ENCODE data around the gene KCNQ2. TPM values are rescaled to one million over a fixed set of nuclear protein-coding genes. Genes with fewer than 3 reads are reported as not detected.

The KCNQ2 gene
- total and polyA plus RNA-seq, 12 donors = 0.69 to 81.6 (median 10.3) TPM; not detected in 3

DNA sequence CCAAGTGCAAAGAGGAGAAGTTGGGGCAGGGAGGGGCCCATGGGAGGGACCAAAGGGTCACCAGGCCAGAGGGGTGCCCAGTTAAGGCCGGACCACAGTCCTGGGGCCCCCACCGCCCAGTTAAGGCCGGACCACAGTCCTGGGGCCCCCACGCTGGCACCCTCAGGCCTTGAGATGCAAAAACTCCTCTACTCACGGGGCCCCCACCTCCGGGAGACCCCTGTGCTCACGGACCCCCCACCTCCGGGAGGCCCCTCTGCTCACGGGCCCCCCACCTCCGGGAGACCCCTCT is 16.9 kb downstream of the KCNQ2 start:
- Histone ChIP-seq H3K4me1 (replicated peaks in 1 of 2) (no peaks in the 10 kb centered on the region), H3K9me3 (replicated peaks in 1 of 3) (no peaks in the 10 kb centered on the region), H3K4me3 (no peak overlapping the region), H3K27me3 (peaks cover 17% of the 10 kb centered on the region), H3K36me3 (replicated peaks in 1 of 2) (no peaks in the 10 kb centered on the region), H3K27ac (peak overlapping the region in 1 of 5 donors; percentile 74)
- intact Hi-C loops (cut with DNase I) = no loop called here
- 47 to 60% (median 59%) methylated on average over 1 to 10 of the region's 10 CpGs; no CpG with 5 or more reads in 1 of the 4 donors for whole genome bisulfite sequencing, 4 donors
- TF ChIP-seq, protein P1, sequence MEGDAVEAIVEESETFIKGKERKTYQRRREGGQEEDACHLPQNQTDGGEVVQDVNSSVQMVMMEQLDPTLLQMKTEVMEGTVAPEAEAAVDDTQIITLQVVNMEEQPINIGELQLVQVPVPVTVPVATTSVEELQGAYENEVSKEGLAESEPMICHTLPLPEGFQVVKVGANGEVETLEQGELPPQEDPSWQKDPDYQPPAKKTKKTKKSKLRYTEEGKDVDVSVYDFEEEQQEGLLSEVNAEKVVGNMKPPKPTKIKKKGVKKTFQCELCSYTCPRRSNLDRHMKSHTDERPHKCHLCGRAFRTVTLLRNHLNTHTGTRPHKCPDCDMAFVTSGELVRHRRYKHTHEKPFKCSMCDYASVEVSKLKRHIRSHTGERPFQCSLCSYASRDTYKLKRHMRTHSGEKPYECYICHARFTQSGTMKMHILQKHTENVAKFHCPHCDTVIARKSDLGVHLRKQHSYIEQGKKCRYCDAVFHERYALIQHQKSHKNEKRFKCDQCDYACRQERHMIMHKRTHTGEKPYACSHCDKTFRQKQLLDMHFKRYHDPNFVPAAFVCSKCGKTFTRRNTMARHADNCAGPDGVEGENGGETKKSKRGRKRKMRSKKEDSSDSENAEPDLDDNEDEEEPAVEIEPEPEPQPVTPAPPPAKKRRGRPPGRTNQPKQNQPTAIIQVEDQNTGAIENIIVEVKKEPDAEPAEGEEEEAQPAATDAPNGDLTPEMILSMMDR (IDR thresholded peaks at IDR 0.05) = no peak
- no peak for TF ChIP-seq POLR2A (IDR thresholded peaks at IDR 0.05)
- DNase-seq = no peak

DNA sequence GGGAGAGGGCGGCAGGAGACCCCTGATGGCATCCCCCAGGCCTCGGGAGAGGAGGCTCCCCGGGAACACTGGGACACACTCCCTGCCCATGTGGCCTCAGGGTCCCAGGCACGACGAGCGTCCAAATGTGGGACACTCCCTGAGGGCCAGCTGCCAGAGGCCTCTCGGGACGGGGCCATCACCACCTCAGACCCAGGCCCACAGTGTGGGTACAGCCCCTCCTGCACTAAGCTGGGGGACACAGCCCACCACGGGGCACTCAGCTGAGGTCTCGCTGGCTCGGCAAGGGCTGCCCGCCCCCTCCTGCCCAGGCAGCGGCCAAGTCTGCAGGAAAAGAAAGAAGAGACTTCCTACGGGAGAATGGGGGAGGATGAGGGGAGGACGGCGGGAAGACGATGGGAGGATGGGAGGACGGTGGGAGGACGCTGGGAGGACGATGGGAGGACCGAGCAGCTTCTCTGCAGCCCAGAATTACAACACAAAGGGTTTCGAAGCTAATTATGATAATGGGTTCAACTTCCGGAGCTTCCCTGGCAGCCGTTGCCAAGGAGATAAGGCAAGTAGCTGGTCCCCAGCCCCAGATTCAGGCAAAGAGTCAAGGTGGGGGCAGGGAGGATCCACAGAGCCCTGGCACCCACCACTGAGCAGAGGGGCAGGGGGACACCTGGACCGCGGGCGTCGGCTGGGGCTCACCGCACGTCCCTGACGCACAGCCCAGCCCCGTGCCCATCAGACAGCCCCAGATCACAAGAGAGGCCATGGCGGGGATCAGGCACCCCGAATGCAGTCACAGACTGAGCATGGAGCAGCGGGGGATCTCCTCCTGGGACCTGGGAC is 17.5 kb downstream of the KCNQ2 start:
- Histone ChIP-seq H3K9me3 (replicated peaks in 1 of 3) (no peaks in the 10 kb centered on the region), H3K36me3 (replicated peaks in 1 of 2) (no peaks in the 10 kb centered on the region), H3K27ac (peak overlapping the region in 1 of 5 donors; percentile 74), H3K4me1 (replicated peaks in 1 of 2) (no peaks in the 10 kb centered on the region), H3K4me3 (no peak overlapping the region), H3K27me3 (peaks cover 15% of the 10 kb centered on the region)
- intact Hi-C loops (cut with DNase I) = no loop called here
- TF ChIP-seq, protein P1 (IDR thresholded peaks at IDR 0.05) = no peak
- TF ChIP-seq POLR2A (IDR thresholded peaks at IDR 0.05) = no peak
- 22 to 38% (median 31%) methylated on average over 19 to 35 of the region's 35 CpGs for WGBS, 4 donors
- no peak for DNase-seq

DNA sequence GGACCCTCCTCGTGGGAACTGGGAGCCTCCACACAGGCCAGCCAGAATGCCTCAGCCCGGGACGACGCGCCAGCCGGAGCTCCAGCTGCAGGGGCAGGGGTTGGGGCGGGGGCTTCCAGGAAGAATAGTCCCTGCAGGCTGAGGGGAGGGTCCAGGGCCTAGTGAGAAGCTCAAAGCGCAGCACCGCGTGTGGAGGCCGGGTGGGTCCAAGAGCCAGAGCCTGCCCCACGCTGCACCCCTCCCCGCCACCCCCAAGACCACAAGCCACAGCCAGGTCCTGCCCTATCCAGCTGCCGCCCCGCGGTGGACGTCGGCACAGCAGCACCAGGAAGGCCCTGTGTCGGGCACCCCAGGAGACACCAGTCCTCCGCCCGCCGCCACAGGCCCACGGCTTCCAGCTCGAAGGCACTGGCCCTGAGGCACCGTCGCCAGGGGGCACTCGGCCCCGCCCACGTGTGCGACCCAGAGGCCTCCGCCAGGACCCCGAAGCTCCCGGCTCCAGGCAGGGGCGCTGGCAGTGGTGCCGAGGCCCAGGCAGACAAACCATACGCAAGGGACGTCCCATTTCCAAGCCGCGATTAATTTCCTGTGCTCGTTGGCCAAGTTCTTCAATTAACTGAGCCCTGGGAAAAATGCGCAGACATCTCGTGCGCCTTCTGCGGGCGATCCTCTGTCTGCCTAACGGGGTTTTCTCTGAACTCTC is 19.5 kb downstream of the KCNQ2 start:
- Histone ChIP-seq H3K27ac (peak overlapping the region in 1 of 5 donors; percentile 74), H3K36me3 (replicated peaks in 1 of 2) (no peaks in the 10 kb centered on the region), H3K27me3 (peaks cover 15% of the 10 kb centered on the region), H3K4me1 (replicated peaks in 1 of 2) (no peaks in the 10 kb centered on the region), H3K4me3 (no peak overlapping the region), H3K9me3 (replicated peaks in 1 of 3) (no peaks in the 10 kb centered on the region)
- DNase-seq = peak in 1 of 7 donors; percentile 75
- intact Hi-C loops (cut with DNase I) = no loop called here
- WGBS, 4 donors = 50 to 67% (median 57%) methylated on average over 13 to 46 of the region's 46 CpGs
- no peak for TF ChIP-seq POLR2A (IDR thresholded peaks at IDR 0.05)
- TF ChIP-seq, protein P1 (IDR thresholded peaks at IDR 0.05) = no peak

DNA sequence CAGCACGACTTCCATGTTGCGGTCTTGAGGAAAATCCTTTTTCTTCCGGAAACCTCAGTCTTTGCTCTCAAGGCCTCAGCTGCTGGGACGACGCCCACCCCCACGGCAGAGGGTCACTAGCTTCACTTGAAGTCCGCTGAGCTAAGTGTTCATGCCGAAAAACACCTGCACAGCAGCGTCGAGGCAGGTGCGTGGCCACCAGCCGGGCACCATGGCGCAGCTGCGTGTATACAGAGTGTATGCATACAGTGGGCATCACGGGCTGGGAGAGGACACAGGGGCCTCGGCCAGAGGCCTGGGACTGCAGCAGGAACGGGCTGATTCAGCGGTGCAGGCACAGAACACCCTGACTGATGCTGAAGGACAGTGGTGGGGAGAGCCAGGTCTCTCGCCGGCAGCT is 20.1 kb downstream of the KCNQ2 start:
- Histone ChIP-seq H3K27me3 (peaks cover 15% of the 10 kb centered on the region), H3K27ac (peak overlapping the region in 1 of 5 donors; percentile 74), H3K36me3 (replicated peaks in 1 of 2) (no peaks in the 10 kb centered on the region), H3K9me3 (replicated peaks in 1 of 3) (no peaks in the 10 kb centered on the region), H3K4me3 (no peak overlapping the region), H3K4me1 (replicated peaks in 1 of 2) (no peaks in the 10 kb centered on the region)
- intact Hi-C loops (cut with DNase I) = no loop called here
- DNase-seq = no peak
- WGBS, 4 donors = 77 to 89% (median 81%) methylated on average over 5 to 20 of the region's 20 CpGs
- TF ChIP-seq, protein P1 (IDR thresholded peaks at IDR 0.05) = no peak
- no peak for TF ChIP-seq POLR2A (IDR thresholded peaks at IDR 0.05)

All from adrenal gland (tissue), 12 donors.